ENCODE results near the gene INTS1.
A peak's percentile ranks its signal among the peaks of the same experiment; 100 is the strongest.

INTS1 gene

DNA sequence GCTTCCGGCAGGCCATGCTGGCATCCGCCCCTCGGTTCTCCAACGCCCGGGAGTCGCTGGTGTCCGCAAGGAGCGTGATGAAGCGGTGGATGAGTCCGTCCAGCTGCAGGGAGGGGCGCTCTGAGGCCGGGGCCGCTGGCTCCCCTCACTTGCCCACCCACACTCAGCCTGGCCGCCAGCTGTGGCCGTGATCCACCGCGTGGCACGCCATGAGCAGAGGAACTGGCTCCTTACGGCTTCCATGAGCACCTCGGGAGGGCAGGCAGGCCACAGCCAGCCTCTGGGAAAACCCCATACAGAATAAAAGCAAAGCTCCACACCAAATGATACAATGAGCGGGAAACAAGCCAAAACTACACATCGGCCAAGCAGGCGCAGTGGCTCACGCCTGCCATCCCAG, 29.5 kb downstream of the INTS1 start:
- no CpG with 5 or more reads among the region's 24 CpGs for WGBS (ENCODE audit: extremely low coverage, insufficient coverage, low lambda C conversion rate)
- Histone ChIP-seq H2BK15ac (replicated peaks; ENCODE audit: low read depth) (no peak overlapping the region), H3K9ac (ENCODE audit: low read length) (no peak overlapping the region), H3K56ac (ENCODE audit: low read length) (no peak overlapping the region), H3K36me3 (ENCODE audit: control insufficient read depth, insufficient read depth, low read length) (peaks cover 8% of the 10 kb centered on the region), H3K18ac (ENCODE audit: low read length) (no peak overlapping the region), H3K4me1 (ENCODE audit: control insufficient read depth, low read depth, low read length) (no peaks in the 10 kb centered on the region), H3K23ac (ENCODE audit: low read length) (no peak overlapping the region), H3K79me2 (ENCODE audit: control insufficient read depth, insufficient read depth, low read length) (no peaks in the 10 kb centered on the region), H2AK5ac (ENCODE audit: low read length) (no peak overlapping the region), H4K5ac (ENCODE audit: low read length) (no peak overlapping the region), H3K27me3 (ENCODE audit: insufficient read depth, low read length, poor library complexity) (no peaks in the 10 kb centered on the region), H3K27ac (ENCODE audit: low read depth, low read length) (no peak overlapping the region), H4K8ac (ENCODE audit: low read depth, low read length) (no peak overlapping the region), H3K4me3 (ENCODE audit: low read length) (no peak overlapping the region), H3K4ac (ENCODE audit: low read depth, low read length) (no peak overlapping the region), H2BK120ac (ENCODE audit: low read depth, low read length) (no peak overlapping the region), H2BK5ac (ENCODE audit: low read length) (no peak overlapping the region), H3K4me2 (ENCODE audit: low read length) (no peak overlapping the region), H3K79me1 (ENCODE audit: low read length) (no peaks in the 10 kb centered on the region)
- DNase-seq = no peak

DNA sequence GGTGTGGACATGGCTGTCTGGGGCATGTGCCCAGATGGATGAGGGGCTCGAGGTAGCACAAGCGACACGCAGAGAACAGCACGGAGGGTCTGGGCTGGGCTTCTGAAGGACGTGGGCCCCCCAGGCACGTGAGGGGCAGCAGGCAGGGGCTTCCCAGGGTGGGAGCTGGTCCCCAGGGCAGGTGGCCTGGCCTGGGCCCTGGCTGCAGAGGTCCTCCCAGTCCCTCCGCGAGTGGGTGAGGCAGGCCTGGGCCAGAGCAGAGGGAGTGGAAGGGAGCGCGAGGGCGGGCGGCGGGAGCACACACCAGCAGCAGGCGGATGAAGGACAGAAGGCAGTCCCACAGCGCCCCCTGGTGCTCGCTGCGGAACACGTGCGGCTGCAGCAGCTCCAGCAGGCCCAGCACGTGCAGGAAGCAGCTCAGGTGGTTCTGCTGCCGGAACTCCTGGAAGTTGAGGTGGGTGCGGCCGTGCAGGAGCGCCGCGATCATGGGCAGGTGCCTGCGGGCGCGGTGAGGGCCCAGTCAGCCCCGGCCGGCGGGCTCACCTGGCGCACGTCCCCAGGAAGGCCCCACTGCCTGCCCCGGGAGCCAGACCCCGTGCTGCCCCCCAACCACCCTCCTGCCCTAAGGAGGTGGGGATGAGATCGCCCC, 30.2 kb downstream of the INTS1 start:
- DNase-seq = peak; percentile 92
- no CpG with 5 or more reads among the region's 37 CpGs for WGBS (ENCODE audit: extremely low coverage, insufficient coverage, low lambda C conversion rate)
- no peak overlapping the region for H2BK5ac ChIP-seq (ENCODE audit: low read length)

DNA sequence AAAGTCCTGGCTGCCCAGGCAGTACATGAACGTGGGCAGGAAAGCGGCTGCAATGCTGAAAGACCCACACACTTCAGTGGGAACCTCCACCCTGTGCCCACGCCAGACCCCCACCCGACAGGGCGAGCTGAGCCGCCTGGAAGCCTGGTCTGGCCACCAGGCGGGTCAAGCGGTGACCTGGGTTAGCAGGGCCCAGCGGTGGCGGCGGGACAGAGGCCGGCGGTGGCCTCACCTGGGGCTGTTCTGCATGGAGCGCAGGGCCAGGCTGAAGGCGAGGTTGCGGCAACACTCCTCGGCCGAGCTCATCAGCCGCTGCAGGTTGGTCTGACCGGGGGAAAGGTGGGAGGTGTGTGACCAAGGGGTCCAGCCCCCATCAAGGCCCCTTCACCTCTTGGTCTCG, 33.3 kb downstream of the INTS1 start:
- Histone ChIP-seq H3K4me3 (ENCODE audit: low read length) (no peak overlapping the region), H3K27ac (ENCODE audit: low read depth, low read length) (no peak overlapping the region), H4K8ac (ENCODE audit: low read depth, low read length) (no peak overlapping the region), H3K23ac (ENCODE audit: low read length) (no peak overlapping the region), H3K18ac (ENCODE audit: low read length) (no peak overlapping the region), H3K79me1 (ENCODE audit: low read length) (no peaks in the 10 kb centered on the region), H3K79me2 (ENCODE audit: control insufficient read depth, insufficient read depth, low read length) (no peaks in the 10 kb centered on the region), H2BK15ac (replicated peaks; ENCODE audit: low read depth) (no peak overlapping the region), H3K36me3 (ENCODE audit: control insufficient read depth, insufficient read depth, low read length) (peaks cover 6% of the 10 kb centered on the region), H3K9ac (ENCODE audit: low read length) (no peak overlapping the region), H3K4me2 (ENCODE audit: low read length) (no peak overlapping the region), H2BK120ac (ENCODE audit: low read depth, low read length) (no peak overlapping the region), H3K4me1 (ENCODE audit: control insufficient read depth, low read depth, low read length) (no peaks in the 10 kb centered on the region), H3K4ac (ENCODE audit: low read depth, low read length) (no peak overlapping the region), H2AK5ac (ENCODE audit: low read length) (no peak overlapping the region), H3K56ac (ENCODE audit: low read length) (no peak overlapping the region), H4K5ac (ENCODE audit: low read length) (no peak overlapping the region), H3K27me3 (ENCODE audit: insufficient read depth, low read length, poor library complexity) (no peaks in the 10 kb centered on the region), H2BK5ac (ENCODE audit: low read length) (no peak overlapping the region)
- no peak for DNase-seq
- WGBS (ENCODE audit: extremely low coverage, insufficient coverage, low lambda C conversion rate) = no CpG with 5 or more reads among the region's 21 CpGs

More for the DNA sequence above, 30.2 kb downstream of the INTS1 start:
- Histone ChIP-seq H3K18ac (ENCODE audit: low read length) (no peak overlapping the region), H3K27me3 (ENCODE audit: insufficient read depth, low read length, poor library complexity) (no peaks in the 10 kb centered on the region), H2BK120ac (ENCODE audit: low read depth, low read length) (no peak overlapping the region), H3K4me2 (ENCODE audit: low read length) (no peak overlapping the region), H3K36me3 (ENCODE audit: control insufficient read depth, insufficient read depth, low read length) (peaks cover 6% of the 10 kb centered on the region), H3K79me1 (ENCODE audit: low read length) (no peaks in the 10 kb centered on the region), H4K8ac (ENCODE audit: low read depth, low read length) (no peak overlapping the region), H3K56ac (ENCODE audit: low read length) (no peak overlapping the region), H4K5ac (ENCODE audit: low read length) (no peak overlapping the region), H3K79me2 (ENCODE audit: control insufficient read depth, insufficient read depth, low read length) (no peaks in the 10 kb centered on the region), H3K27ac (ENCODE audit: low read depth, low read length) (no peak overlapping the region), H3K4me1 (ENCODE audit: control insufficient read depth, low read depth, low read length) (no peaks in the 10 kb centered on the region), H2AK5ac (ENCODE audit: low read length) (no peak overlapping the region), H3K9ac (ENCODE audit: low read length) (no peak overlapping the region), H3K23ac (ENCODE audit: low read length) (no peak overlapping the region), H2BK15ac (replicated peaks; ENCODE audit: low read depth) (no peak overlapping the region), H3K4me3 (ENCODE audit: low read length) (no peak overlapping the region), H3K4ac (ENCODE audit: low read depth, low read length) (no peak overlapping the region)

DNA sequence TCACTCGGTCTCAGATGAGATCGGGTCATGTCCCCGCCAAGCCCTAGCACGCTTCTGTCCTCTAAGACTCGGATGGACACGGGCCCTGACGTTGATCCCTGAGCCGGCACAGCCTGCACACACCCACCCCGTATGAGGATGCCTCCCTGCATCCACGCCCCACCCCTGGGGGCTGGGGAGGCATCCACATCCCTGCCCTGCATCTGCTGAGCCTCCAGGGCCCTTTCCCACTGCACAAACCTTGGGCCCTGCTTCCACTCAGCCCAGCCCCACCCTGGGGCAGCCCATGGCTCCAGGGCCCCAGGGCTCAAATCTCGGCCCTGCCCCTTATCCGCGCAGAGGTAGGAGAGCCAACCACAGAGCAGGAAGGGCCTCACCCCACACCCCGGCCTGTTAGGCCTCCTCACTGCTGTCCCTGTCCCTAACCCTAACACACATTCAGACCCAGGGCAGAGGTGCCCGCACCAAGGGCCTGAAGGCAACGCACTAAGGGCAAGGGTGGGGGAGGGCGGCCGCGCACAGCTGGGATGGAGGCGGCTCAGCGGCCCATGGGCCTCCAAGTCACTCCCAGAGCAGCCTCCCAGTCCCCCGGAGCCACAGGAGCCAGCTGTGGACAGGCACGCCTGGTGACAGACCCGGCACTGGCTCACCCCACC, 35.4 kb downstream of the INTS1 start:
- Histone ChIP-seq H2AK5ac (ENCODE audit: low read length) (no peak overlapping the region), H3K79me2 (ENCODE audit: control insufficient read depth, insufficient read depth, low read length) (no peaks in the 10 kb centered on the region), H3K4ac (ENCODE audit: low read depth, low read length) (no peak overlapping the region), H3K23ac (ENCODE audit: low read length) (no peak overlapping the region), H4K5ac (ENCODE audit: low read length) (no peak overlapping the region), H3K9ac (ENCODE audit: low read length) (no peak overlapping the region), H3K79me1 (ENCODE audit: low read length) (no peaks in the 10 kb centered on the region), H3K27me3 (ENCODE audit: insufficient read depth, low read length, poor library complexity) (no peaks in the 10 kb centered on the region), H3K4me2 (ENCODE audit: low read length) (no peak overlapping the region), H2BK5ac (ENCODE audit: low read length) (no peak overlapping the region), H3K56ac (ENCODE audit: low read length) (no peak overlapping the region), H3K4me3 (ENCODE audit: low read length) (no peak overlapping the region), H2BK120ac (ENCODE audit: low read depth, low read length) (no peak overlapping the region), H2BK15ac (replicated peaks; ENCODE audit: low read depth) (no peak overlapping the region), H3K18ac (ENCODE audit: low read length) (no peak overlapping the region), H3K36me3 (ENCODE audit: control insufficient read depth, insufficient read depth, low read length) (peaks cover 6% of the 10 kb centered on the region), H3K27ac (ENCODE audit: low read depth, low read length) (no peak overlapping the region), H3K4me1 (ENCODE audit: control insufficient read depth, low read depth, low read length) (no peaks in the 10 kb centered on the region), H4K8ac (ENCODE audit: low read depth, low read length) (no peak overlapping the region)
- no peak for DNase-seq
- WGBS (ENCODE audit: extremely low coverage, insufficient coverage, low lambda C conversion rate) = no CpG with 5 or more reads among the region's 24 CpGs

DNA sequence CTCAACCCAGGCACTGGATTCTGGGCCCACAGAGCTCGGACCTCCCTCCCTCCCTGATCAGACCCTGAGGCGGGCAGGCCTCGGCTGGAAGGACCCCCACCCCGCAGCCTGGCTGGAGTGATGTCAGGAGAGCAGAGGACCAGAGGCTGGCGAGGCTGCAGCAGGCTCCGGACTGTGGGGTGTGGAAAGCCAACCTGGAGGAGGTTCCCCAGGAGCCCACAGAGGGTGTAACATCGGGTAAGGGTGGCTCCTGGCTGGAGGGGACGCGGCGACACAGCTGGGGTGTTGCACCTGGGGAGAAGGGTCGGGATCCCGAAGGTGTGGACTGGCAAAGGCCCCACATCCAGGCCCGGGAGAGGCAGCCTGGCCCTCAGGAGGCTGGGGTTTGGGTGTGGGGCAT, 36.0 kb downstream of the INTS1 start:
- Histone ChIP-seq H3K36me3 (ENCODE audit: control insufficient read depth, insufficient read depth, low read length) (peaks cover 2% of the 10 kb centered on the region), H4K5ac (ENCODE audit: low read length) (no peak overlapping the region), H2BK5ac (ENCODE audit: low read length) (no peak overlapping the region), H2BK15ac (replicated peaks; ENCODE audit: low read depth) (no peak overlapping the region), H3K4me1 (ENCODE audit: control insufficient read depth, low read depth, low read length) (no peaks in the 10 kb centered on the region), H3K23ac (ENCODE audit: low read length) (no peak overlapping the region), H4K8ac (ENCODE audit: low read depth, low read length) (no peak overlapping the region), H3K27ac (ENCODE audit: low read depth, low read length) (no peak overlapping the region), H3K4me3 (ENCODE audit: low read length) (no peak overlapping the region), H3K27me3 (ENCODE audit: insufficient read depth, low read length, poor library complexity) (no peaks in the 10 kb centered on the region), H3K79me1 (ENCODE audit: low read length) (no peaks in the 10 kb centered on the region), H3K4me2 (ENCODE audit: low read length) (no peak overlapping the region), H2BK120ac (ENCODE audit: low read depth, low read length) (no peak overlapping the region), H3K9ac (ENCODE audit: low read length) (no peak overlapping the region), H3K18ac (ENCODE audit: low read length) (no peak overlapping the region), H3K79me2 (ENCODE audit: control insufficient read depth, insufficient read depth, low read length) (no peaks in the 10 kb centered on the region), H2AK5ac (ENCODE audit: low read length) (no peak overlapping the region), H3K4ac (ENCODE audit: low read depth, low read length) (no peak overlapping the region), H3K56ac (ENCODE audit: low read length) (no peak overlapping the region)
- DNase-seq = no peak
- no CpG with 5 or more reads among the region's 13 CpGs for WGBS (ENCODE audit: extremely low coverage, insufficient coverage, low lambda C conversion rate)
